PC-3 (cell line): Measurements from ENCODE around the gene FOXP1. TPM values are rescaled to one million over a fixed set of nuclear protein-coding genes. Genes with fewer than 3 reads are reported as not detected.

ENCODE experiments used
- ATAC-seq: fragments of 200-7000 bp; cut with Tn5 transposase; 2 replicates; pipeline ENCODE4 v1.9.1; 2020; ENCODE audit warnings: mild to moderate bottlenecking, moderate library complexity
- BruUV-seq: library from RNA; stranded (reverse); fragments of 400-500 nt; replicated peaks from 2 replicates; lab custom pipeline; 2021; lab: Mats Ljungman, UMichigan
- CTCF ChIA-PET: fragments of 300-600 bp; sonication (Branson Sonifier 250); formaldehyde crosslinking; loops from one replicate; lab custom pipeline; 2022; ENCODE audit warnings: antibody characterized with exemption; lab: Charles Lee
- POLR2A ChIA-PET: fragments of 300-600 bp; sonication (Branson Sonifier 250); formaldehyde crosslinking; loops from one replicate; lab custom pipeline; 2022; ENCODE audit warnings: antibody characterized with exemption; ENCODE audit not compliant: unreplicated experiment; lab: Charles Lee
- DNase-seq: peaks from one replicate; pipeline ENCODE4 v3.0.0-alpha.2; 2015
- H2AFZ ChIP-seq: fragments of 300-600 bp; sonication (generic); 2 replicates; pipeline ENCODE4 v1.6.0; 2016; ENCODE audit warnings: antibody characterized with exemption, low read length
- H3F3A ChIP-seq: fragments of 300-600 bp; sonication (generic); one replicate; pipeline ENCODE4 v1.6.0; 2017; ENCODE audit warnings: antibody characterized with exemption, low read length, control low read depth, mild to moderate bottlenecking; ENCODE audit not compliant: unreplicated experiment
- H3K27ac ChIP-seq: fragments of 300-600 bp; sonication (generic); 2 replicates; pipeline ENCODE4 v1.5.1; 2016; ENCODE audit warnings: mild to moderate bottlenecking, low read length
- H3K27me3 ChIP-seq: fragments of 300-600 bp; sonication (generic); 2 replicates; pipeline ENCODE4 v1.6.1; 2016; ENCODE audit warnings: low read length, mixed read lengths
- H3K36me3 ChIP-seq: fragments of 300-600 bp; sonication (generic); 2 replicates; pipeline ENCODE4 v1.6.1; 2016; ENCODE audit warnings: low read depth, mixed run types, low read length, mixed read lengths
- H3K4me1 ChIP-seq: fragments of 300-600 bp; sonication (generic); 2 replicates; pipeline ENCODE4 v1.5.1; 2016; ENCODE audit warnings: low read length; ENCODE audit not compliant: insufficient read depth
- H3K4me2 ChIP-seq: fragments of 300-600 bp; sonication (generic); 2 replicates; pipeline ENCODE4 v1.6.0; 2016; ENCODE audit warnings: low read length
- H3K4me3 ChIP-seq: fragments of 300-600 bp; sonication (generic); 2 replicates; pipeline ENCODE4 v1.5.1; 2016; ENCODE audit warnings: mild to moderate bottlenecking, low read length, mixed read lengths
- H3K79me2 ChIP-seq: fragments of 300-600 bp; sonication (generic); 2 replicates; pipeline ENCODE4 v1.6.1; 2017; ENCODE audit warnings: low read length, mixed read lengths
- H3K9ac ChIP-seq: fragments of 300-600 bp; sonication (generic); 2 replicates; pipeline ENCODE4 v1.6.0; 2016; ENCODE audit warnings: mild to moderate bottlenecking, low read length
- H3K9me2 ChIP-seq: fragments of 300-600 bp; sonication (generic); replicated peaks from 2 replicates; pipeline ENCODE4 v1.6.1; 2016; ENCODE audit warnings: mixed run types, low read length, mixed read lengths
- H3K9me3 ChIP-seq: fragments of 300-600 bp; sonication (generic); 2 replicates; pipeline ENCODE4 v1.6.1; 2016; ENCODE audit warnings: low read length, mixed read lengths
- H4K20me1 ChIP-seq: fragments of 300-600 bp; sonication (generic); 2 replicates; pipeline ENCODE4 v1.6.1; 2016; ENCODE audit warnings: low read length, mixed read lengths
- EZH2 ChIP-seq: fragments of 300-600 bp; sonication (generic); IDR thresholded peaks from one replicate; pipeline ENCODE4 v1.6.1; 2017; ENCODE audit warnings: antibody characterized with exemption, mild to moderate bottlenecking, low read length; ENCODE audit not compliant: unreplicated experiment
- EZH2phosphoT487 ChIP-seq: fragments of 300-600 bp; sonication (generic); IDR thresholded peaks from 2 replicates; pipeline ENCODE4 v1.6.1; 2018; ENCODE audit warnings: mild to moderate bottlenecking, antibody characterized with exemption, low read length, borderline replicate concordance
- intact Hi-C: fragments of 100-400 bp; cut with micrococcal nuclease; formaldehyde crosslinking; loops from 2 replicates; pipeline ENCODE4 v1.9.0; 2023
- total RNA-seq: library from RNA; depleted of rRNA; stranded (reverse); fragments of >200 nt; gene quantifications from 2 replicates; pipeline ENCODE4 v1.2.3, GENCODE V29; 2014
- TF ChIP-seq, protein P1 (sequence below): fragments of 300-600 bp; sonication (generic); conservative IDR thresholded peaks from 2 replicates; pipeline ENCODE4 v1.5.1; 2017; ENCODE audit warnings: antibody characterized with exemption, low read depth, mild to moderate bottlenecking, low read length

Gene FOXP1
- total RNA-seq, 1 experiment from 2014 or later: 35.3 TPM

DNA sequence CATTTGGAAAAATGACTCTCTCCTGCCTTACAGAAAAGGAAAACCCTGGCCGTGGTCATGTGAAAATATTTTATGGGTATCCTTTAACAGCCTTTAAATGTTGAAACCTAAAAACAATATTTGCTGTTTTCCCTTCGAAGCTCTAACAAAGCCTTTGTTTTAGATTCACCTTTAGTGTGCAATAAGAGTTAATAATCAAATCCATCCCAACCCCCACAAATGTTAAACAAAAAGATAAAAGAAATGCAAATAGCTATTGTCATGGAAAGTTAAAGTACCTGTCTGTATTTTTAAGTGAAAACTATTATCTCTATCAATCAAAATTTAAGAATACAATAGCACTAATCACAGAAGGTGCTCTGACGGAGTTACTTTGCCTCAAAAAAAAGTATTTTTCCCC, 279.3 kb downstream of the FOXP1 start:
- Histone ChIP-seq H3K9ac (no peak overlapping the region), H3K27ac (no peak overlapping the region)
- CTCF ChIA-PET: interaction anchor here (0.7 kb wide), 1 partner anchor 203 kb away, joined by 11 read pairs; no protein-coding TSS in a partner anchor

GRCh38 chr3:71303627-71304200, 279.8 kb downstream of the FOXP1 start:
- ChIA-PET POLR2A (no interaction called here), CTCF (interaction anchor here (0.7 kb wide), 1 partner anchor 202 kb away, joined by 11 read pairs; no protein-coding TSS in a partner anchor)
- Histone ChIP-seq H3K4me3 (no peak overlapping the region), H3K9me3 (no peaks in the 10 kb centered on the region), H3K4me1 (peaks cover 24% of the 10 kb centered on the region), H3K27me3 (no peaks in the 10 kb centered on the region), H3K9ac (no peak overlapping the region), H2AFZ (no peak overlapping the region), H3K79me2 (no peaks in the 10 kb centered on the region), H4K20me1 (no peaks in the 10 kb centered on the region), H3F3A (no peaks in the 10 kb centered on the region), H3K27ac (no peak overlapping the region), H3K36me3 (no peaks in the 10 kb centered on the region), H3K4me2 (no peak overlapping the region), H3K9me2 (no peaks in the 10 kb centered on the region)
- TF ChIP-seq, protein P1, sequence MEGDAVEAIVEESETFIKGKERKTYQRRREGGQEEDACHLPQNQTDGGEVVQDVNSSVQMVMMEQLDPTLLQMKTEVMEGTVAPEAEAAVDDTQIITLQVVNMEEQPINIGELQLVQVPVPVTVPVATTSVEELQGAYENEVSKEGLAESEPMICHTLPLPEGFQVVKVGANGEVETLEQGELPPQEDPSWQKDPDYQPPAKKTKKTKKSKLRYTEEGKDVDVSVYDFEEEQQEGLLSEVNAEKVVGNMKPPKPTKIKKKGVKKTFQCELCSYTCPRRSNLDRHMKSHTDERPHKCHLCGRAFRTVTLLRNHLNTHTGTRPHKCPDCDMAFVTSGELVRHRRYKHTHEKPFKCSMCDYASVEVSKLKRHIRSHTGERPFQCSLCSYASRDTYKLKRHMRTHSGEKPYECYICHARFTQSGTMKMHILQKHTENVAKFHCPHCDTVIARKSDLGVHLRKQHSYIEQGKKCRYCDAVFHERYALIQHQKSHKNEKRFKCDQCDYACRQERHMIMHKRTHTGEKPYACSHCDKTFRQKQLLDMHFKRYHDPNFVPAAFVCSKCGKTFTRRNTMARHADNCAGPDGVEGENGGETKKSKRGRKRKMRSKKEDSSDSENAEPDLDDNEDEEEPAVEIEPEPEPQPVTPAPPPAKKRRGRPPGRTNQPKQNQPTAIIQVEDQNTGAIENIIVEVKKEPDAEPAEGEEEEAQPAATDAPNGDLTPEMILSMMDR: no peak
- TF ChIP-seq EZH2phosphoT487 (no peak), EZH2 (no peak)
- no TSS peak for BruUV-seq
- intact Hi-C loops: loop anchor here (1.0 to 2.0 kb wide), 4 partner anchors 95 to 349 kb away; no protein-coding TSS in a partner anchor
- DNase-seq (no peak), ATAC-seq (no peak)

More for the DNA sequence above, 279.3 kb downstream of the FOXP1 start:
- no peaks in the 10 kb centered on the region for H3K9me3 ChIP-seq
- intact Hi-C loops: loop anchor here (1.0 to 2.0 kb wide), 4 partner anchors 95 to 349 kb away; no protein-coding TSS in a partner anchor
- ATAC-seq: no peak
- peaks cover 24% of the 10 kb centered on the region for H3K4me1 ChIP-seq
- BruUV-seq: no TSS peak
- DNase-seq: no peak
- H3K79me2 ChIP-seq: no peaks in the 10 kb centered on the region
- H3F3A ChIP-seq: no peaks in the 10 kb centered on the region
- H4K20me1 ChIP-seq: no peaks in the 10 kb centered on the region
- POLR2A ChIA-PET: no interaction called here
- H3K4me3 ChIP-seq: no peak overlapping the region
- no peaks in the 10 kb centered on the region for H3K27me3 ChIP-seq
- H3K36me3 ChIP-seq: no peaks in the 10 kb centered on the region
- no peak overlapping the region for H2AFZ ChIP-seq
- no peaks in the 10 kb centered on the region for H3K9me2 ChIP-seq
- TF ChIP-seq, protein P1: no peak
- TF ChIP-seq EZH2phosphoT487: no peak
- TF ChIP-seq EZH2: no peak
- no peak overlapping the region for H3K4me2 ChIP-seq

DNA sequence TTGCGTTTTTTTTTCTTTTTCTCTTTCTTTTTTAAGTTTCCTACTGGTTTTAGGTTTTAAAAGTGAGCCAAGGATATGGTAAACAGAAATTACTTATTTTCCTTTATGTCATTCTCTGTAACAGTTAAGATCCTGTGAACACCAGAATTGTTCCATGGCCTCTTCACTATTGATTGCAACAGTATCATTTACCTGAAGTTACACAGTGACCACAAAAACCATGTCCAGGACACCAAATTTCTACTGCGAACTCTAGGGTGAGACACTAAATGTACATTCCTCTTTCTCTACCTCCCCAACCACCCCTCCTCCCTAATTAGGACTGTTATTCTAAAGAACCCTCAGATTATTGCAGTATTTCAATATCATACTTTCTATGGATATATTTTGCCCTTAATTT, 280.9 kb downstream of the FOXP1 start:
- CTCF ChIA-PET: interaction anchor here (0.7 kb wide), 1 partner anchor 350 kb away, joined by 3 read pairs; no protein-coding TSS in a partner anchor
- H3K79me2 ChIP-seq: no peaks in the 10 kb centered on the region
- no peak overlapping the region for H3K9ac ChIP-seq

More for the DNA sequence above, 280.9 kb downstream of the FOXP1 start:
- Histone ChIP-seq H3K27me3 (no peaks in the 10 kb centered on the region), H4K20me1 (no peaks in the 10 kb centered on the region), H3K36me3 (no peaks in the 10 kb centered on the region), H3K4me2 (no peak overlapping the region), H3K4me1 (peaks cover 24% of the 10 kb centered on the region), H2AFZ (no peak overlapping the region), H3K27ac (no peak overlapping the region), H3K9me3 (no peaks in the 10 kb centered on the region), H3K9me2 (no peaks in the 10 kb centered on the region), H3F3A (no peaks in the 10 kb centered on the region), H3K4me3 (no peak overlapping the region)
- DNase-seq: no peak
- ATAC-seq: no peak
- POLR2A ChIA-PET: no interaction called here
- intact Hi-C loops: no loop called here
- TF ChIP-seq, protein P1: no peak
- no peak for TF ChIP-seq EZH2
- no peak for TF ChIP-seq EZH2phosphoT487
- no TSS peak for BruUV-seq
